Measurements from ENCODE around the gene DPM2.

GRCh38 chr9:127949827-127950512, 12.3 kb upstream of the DPM2 start:
- no peak for TF ChIP-seq POLR2A (IDR thresholded peaks at IDR 0.05; ENCODE audit: extremely low read depth, insufficient read length)
- TF ChIP-seq CTCF (IDR thresholded peaks at IDR 0.05; ENCODE audit: low read depth, low read length), result no peak
- TF ChIP-seq MYC (IDR thresholded peaks at IDR 0.05; ENCODE audit: low read depth, low read length), result no peak

Data from NB4 (cell line).